Muscle of back (tissue), 11 donors: Measurements from ENCODE around the gene DOK5. TPM values are rescaled to one million over a fixed set of nuclear protein-coding genes. Genes with fewer than 3 reads are reported as not detected.
A peak's percentile ranks its signal among the peaks of the same experiment; 100 is the strongest.

Source experiments
- DNase-seq, 3 donors: peaks; one replicate each; pipeline versions ENCODE4 v3.0.0 to v3.0.0-alpha.2; 2013
- polyA plus RNA-seq, 10 donors: library from polyadenylated mRNA; unstranded; fragments of 120-200 nt; gene quantifications; one replicate each; pipeline ENCODE4 v1.2.1, GENCODE V29; 2013; ENCODE audit not compliant: insufficient read length in 10 of 10

Gene DOK5
- polyA plus RNA-seq, 10 donors: 17.6 to 32.4 (median 24.7) TPM

GRCh38 chr20:54556406-54556805, 81.0 kb downstream of the DOK5 start:
- DNase-seq: no peak

GRCh38 chr20:54557806-54558590, 82.6 kb downstream of the DOK5 start:
- peak in 1 of 3 donors; percentile 33 for DNase-seq

GRCh38 chr20:54559890-54560289, 84.5 kb downstream of the DOK5 start:
- no peak for DNase-seq

GRCh38 chr20:54560357-54560756, 85.0 kb downstream of the DOK5 start:
- DNase-seq: no peak

GRCh38 chr20:54565255-54565654, 89.9 kb downstream of the DOK5 start:
- no peak for DNase-seq

GRCh38 chr20:54566031-54566688, 90.8 kb downstream of the DOK5 start:
- DNase-seq: peak in 1 of 3 donors; percentile 22

- no peak for DNase-seq
Observed at GRCh38 chr20:54570561-54570960, 95.2 kb downstream of the DOK5 start.

GRCh38 chr20:54572665-54573435, 97.5 kb downstream of the DOK5 start:
- no peak for DNase-seq

GRCh38 chr20:54573838-54574237, 98.4 kb downstream of the DOK5 start:
- DNase-seq: no peak

GRCh38 chr20:54576518-54576917, 101.1 kb downstream of the DOK5 start:
- no peak for DNase-seq

GRCh38 chr20:54577637-54578036, 102.2 kb downstream of the DOK5 start:
- DNase-seq: no peak

- DNase-seq: no peak
Observed at GRCh38 chr20:54585217-54585616, 109.8 kb downstream of the DOK5 start.

- DNase-seq: no peak
Observed at GRCh38 chr20:54587408-54587807, 112.0 kb downstream of the DOK5 start.

- no peak for DNase-seq
Observed at GRCh38 chr20:54589402-54590030, 114.1 kb downstream of the DOK5 start.

GRCh38 chr20:54590856-54591255, 115.5 kb downstream of the DOK5 start:
- no peak for DNase-seq

- no peak for DNase-seq
Observed at GRCh38 chr20:54596651-54597050, 121.3 kb downstream of the DOK5 start.

- no peak for DNase-seq
Observed at GRCh38 chr20:54598352-54598751, 123.0 kb downstream of the DOK5 start.

GRCh38 chr20:54600634-54601033, 125.2 kb downstream of the DOK5 start:
- DNase-seq: no peak

- DNase-seq: no peak
Observed at GRCh38 chr20:54601831-54602515, 126.6 kb downstream of the DOK5 start.

- DNase-seq: no peak
Observed at GRCh38 chr20:54605319-54605718, 129.9 kb downstream of the DOK5 start.

- no peak for DNase-seq
Observed at GRCh38 chr20:54606380-54606779, 131.0 kb downstream of the DOK5 start.
